ENCODE data around the gene ST6GAL1. TPM values are rescaled to one million over a fixed set of nuclear protein-coding genes. Genes with fewer than 3 reads are reported as not detected.

The ST6GAL1 gene
- total and polyA plus RNA-seq, 2 of the 8 experiments (the other 6 are each of a cell fraction or from before 2014, with no cell fraction given): 62.8 to 80.9 TPM

- no peak overlapping the region for H3K4me3 ChIP-seq (ENCODE audit: extremely low read depth in 1 of 4, insufficient read depth in 2 of 4, low read depth in 3 of 4, low read length in 4 of 4)
Measured at GRCh38 chr3:187068787-187069186, 138.5 kb downstream of the ST6GAL1 start.

More at GRCh38 chr3:187068787-187069186, 138.5 kb downstream of the ST6GAL1 start:
- H4K91ac ChIP-seq (replicated peaks; ENCODE audit: insufficient read length, low read length): no peak overlapping the region
- no peak for DNase-seq (ENCODE audit: low read depth in 1 of 2, low spot score in 2 of 2)
- 87% methylated on average over 3 of the region's 5 CpGs; no CpG with 5 or more reads in 1 of the 2 experiments for WGBS, 2 experiments (ENCODE audit: extremely low coverage in 1 of 2, insufficient coverage in 1 of 2, insufficient read length in 1 of 2, insufficient replicate concordance in 2 of 2, low coverage in 1 of 2, low lambda C conversion rate in 2 of 2, missing lambda C conversion rate in 1 of 2)
- no peak overlapping the region for H4K8ac ChIP-seq (ENCODE audit: extremely low read depth, insufficient read depth, low read length)
- no peak overlapping the region for H4K5ac ChIP-seq (ENCODE audit: insufficient read length, low read depth, low read length)
- no peak overlapping the region for H3K27ac ChIP-seq (ENCODE audit: low read depth, low read length)
- H3K9ac ChIP-seq (replicated peaks in 1 of 4; ENCODE audit: extremely low read depth in 1 of 4, low read depth in 3 of 4, low read length in 3 of 4): no peak overlapping the region
- no peaks in the 10 kb centered on the region for H3K27me3 ChIP-seq (replicated peaks in 1 of 4; ENCODE audit: control insufficient read depth in 3 of 4, extremely low read depth in 1 of 4, insufficient read depth in 3 of 4, low read length in 3 of 4)
- H3K79me2 ChIP-seq (ENCODE audit: control insufficient read depth in 1 of 2, insufficient read depth in 2 of 2, low read length in 2 of 2): peaks cover 0 to 2% of the 10 kb centered on the region in 2 experiments; a peak in 1 of 4 replicates
- peaks cover 1% of the 10 kb centered on the region; the same call in 1 of the 2 replicates for H3K23me2 ChIP-seq (ENCODE audit: low read depth, low read length)
- TF ChIP-seq EZH2 (IDR thresholded peaks at IDR 0.05; ENCODE audit: low read depth, low read length, severe bottlenecking) (no peak), GTF2F1 (IDR thresholded peaks at IDR 0.05; ENCODE audit: borderline replicate concordance, low read depth, low read length) (no peak), SP1 (IDR thresholded peaks at IDR 0.05; ENCODE audit: low read depth, low read length) (no peak), POLR2AphosphoS5 (IDR thresholded peaks at IDR 0.05; ENCODE audit: low read depth, low read length) (no peak), RBBP5 (IDR thresholded peaks at IDR 0.05; ENCODE audit: borderline replicate concordance, low read depth, low read length) (no peak), PHF8 (conservative IDR thresholded peaks at IDR 0.05; ENCODE audit: low read depth, low read length) (no peak), SIX5 (IDR thresholded peaks at IDR 0.05; ENCODE audit: low read depth, low read length) (no peak)
- POLR2A ChIA-PET (ENCODE audit: partially characterized antibody): no interaction called here
- no peak overlapping the region for H2AFZ ChIP-seq (ENCODE audit: low read length)
- no peak overlapping the region for H3K4ac ChIP-seq (replicated peaks; ENCODE audit: insufficient read length, low read depth, low read length)
- H3K9me3 ChIP-seq (ENCODE audit: insufficient read depth in 2 of 2, low read depth in 1 of 2, low read length in 1 of 2): no peaks in the 10 kb centered on the region
- no peak overlapping the region for H3K23ac ChIP-seq (ENCODE audit: insufficient read length)
- H3K14ac ChIP-seq (ENCODE audit: insufficient read length): no peak overlapping the region
- no peaks in the 10 kb centered on the region for H3K79me1 ChIP-seq (ENCODE audit: low read depth, low read length)
- H2BK12ac ChIP-seq (ENCODE audit: low read depth, low read length): no peak overlapping the region
- H4K20me1 ChIP-seq (replicated peaks in 1 of 2; ENCODE audit: control insufficient read depth in 1 of 2, insufficient read depth in 2 of 2, low read length in 2 of 2): peaks cover 0 to 3% of the 10 kb centered on the region in 2 experiments
- no peak overlapping the region for H2BK15ac ChIP-seq (ENCODE audit: low read length)
- H3K56ac ChIP-seq (replicated peaks; ENCODE audit: insufficient read length, low read depth, low read length): no peak overlapping the region
- no peak overlapping the region for H2AK5ac ChIP-seq (ENCODE audit: low read depth, low read length)
- no peak overlapping the region for H3K4me2 ChIP-seq (ENCODE audit: insufficient read depth in 1 of 2, low read depth in 2 of 2, low read length in 2 of 2)
- peaks cover under 1 to 16% (median 7%) of the 10 kb centered on the region in 4 experiments; a peak in 5 of 7 replicates for H3K4me1 ChIP-seq (replicated peaks in 1 of 4; ENCODE audit: control insufficient read depth in 3 of 4, insufficient read depth in 4 of 4, low read length in 3 of 4)
- no peak overlapping the region for H3K18ac ChIP-seq (ENCODE audit: extremely low read depth, low read length)
- no peak for FAIRE-seq
- H2BK20ac ChIP-seq (ENCODE audit: low read length): no peak overlapping the region
- peaks cover 0 to 39% (median 8%) of the 10 kb centered on the region in 4 experiments; a peak in 7 of 8 replicates for H3K36me3 ChIP-seq (ENCODE audit: control insufficient read depth in 2 of 4, insufficient read depth in 4 of 4, low read length in 3 of 4)
- CTCF ChIA-PET (ENCODE audit: partially characterized antibody): interaction anchor here (0.7 to 4.5 kb wide), 8 partner anchors 13 to 219 kb away, joined by 3 to 20 read pairs (median 3); partner anchors contain the start of gene RPL39L
- H2BK120ac ChIP-seq (replicated peaks; ENCODE audit: low read depth, low read length): no peak overlapping the region
- no peak overlapping the region for H2BK5ac ChIP-seq (ENCODE audit: low read depth, low read length)

Data from H1 (cell line).